OCI-LY1 (cell line): ENCODE measurements around the gene CACNA1D.

ENCODE experiments used
- EZH2 ChIP-seq: fragments of 200-600 bp; sonication (generic), shearing (Covaris generic); IDR thresholded peaks from 2 replicates; pipeline ENCODE4 v1.8.0; 2017; ENCODE audit warnings: borderline replicate concordance, mixed run types, mild to moderate bottlenecking, antibody characterized with exemption, low read length, moderate library complexity, mixed read lengths
- TF ChIP-seq, protein P1 (sequence below): fragments of 200-600 bp; sonication (generic), shearing (Covaris generic); IDR thresholded peaks from 2 replicates; pipeline ENCODE4 v1.5.1; 2017; ENCODE audit warnings: mild to moderate bottlenecking, antibody characterized with exemption, low read length, moderate library complexity, mixed read lengths

DNA sequence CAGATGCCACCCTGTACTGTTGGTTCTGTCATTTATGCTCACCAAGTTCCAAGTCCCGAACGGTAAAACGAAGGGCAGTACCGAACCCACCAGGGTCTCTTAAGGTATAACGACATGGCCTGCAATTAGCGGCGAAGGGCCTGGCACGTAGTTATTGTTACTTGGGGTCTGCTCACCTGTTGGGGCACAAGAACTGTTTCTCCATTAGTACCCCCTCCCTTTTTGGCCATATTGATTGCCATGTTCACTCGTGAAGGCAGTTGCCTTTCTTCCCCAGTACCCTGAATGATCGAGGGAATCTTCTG, 352.4 kb downstream of the CACNA1D start:
- TF ChIP-seq, protein P1, sequence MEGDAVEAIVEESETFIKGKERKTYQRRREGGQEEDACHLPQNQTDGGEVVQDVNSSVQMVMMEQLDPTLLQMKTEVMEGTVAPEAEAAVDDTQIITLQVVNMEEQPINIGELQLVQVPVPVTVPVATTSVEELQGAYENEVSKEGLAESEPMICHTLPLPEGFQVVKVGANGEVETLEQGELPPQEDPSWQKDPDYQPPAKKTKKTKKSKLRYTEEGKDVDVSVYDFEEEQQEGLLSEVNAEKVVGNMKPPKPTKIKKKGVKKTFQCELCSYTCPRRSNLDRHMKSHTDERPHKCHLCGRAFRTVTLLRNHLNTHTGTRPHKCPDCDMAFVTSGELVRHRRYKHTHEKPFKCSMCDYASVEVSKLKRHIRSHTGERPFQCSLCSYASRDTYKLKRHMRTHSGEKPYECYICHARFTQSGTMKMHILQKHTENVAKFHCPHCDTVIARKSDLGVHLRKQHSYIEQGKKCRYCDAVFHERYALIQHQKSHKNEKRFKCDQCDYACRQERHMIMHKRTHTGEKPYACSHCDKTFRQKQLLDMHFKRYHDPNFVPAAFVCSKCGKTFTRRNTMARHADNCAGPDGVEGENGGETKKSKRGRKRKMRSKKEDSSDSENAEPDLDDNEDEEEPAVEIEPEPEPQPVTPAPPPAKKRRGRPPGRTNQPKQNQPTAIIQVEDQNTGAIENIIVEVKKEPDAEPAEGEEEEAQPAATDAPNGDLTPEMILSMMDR = no peak
- TF ChIP-seq EZH2 = no peak
